WTC11 (cell line): ENCODE data around the gene PPP1R12B. TPM values are rescaled to one million over a fixed set of nuclear protein-coding genes. Genes with fewer than 3 reads are reported as not detected.
"Not testable (repeated sequence)": the region's sequence is repeated elsewhere in the genome, so short reads cannot be mapped to it uniquely, and the experiment has no call there.

Experiments used
- ATAC-seq: fragments of 200-7000 bp; cut with Tn5 transposase; 2 replicates; pipeline ENCODE4 v1.10.0; 2021; ENCODE audit warnings: mild to moderate bottlenecking, moderate library complexity
- CTCF ChIA-PET: fragments of 300-600 bp; sonication (Branson Sonifier 250); formaldehyde crosslinking; loops from one replicate; lab custom pipeline; 2021; ENCODE audit warnings: antibody characterized with exemption; lab: Charles Lee
- POLR2A ChIA-PET: fragments of 350-600 bp; sonication (Branson Sonifier 250); formaldehyde crosslinking; loops from one replicate; lab custom pipeline; 2021; ENCODE audit warnings: antibody characterized with exemption; lab: Charles Lee
- DNase-seq: peaks from one replicate; pipeline ENCODE4 v3.0.0; 2021; ENCODE audit warnings: low spot score
- H3K27ac Mint-ChIP-seq: 2 replicates; pipeline ENCODE4 v1.8.0; 2021; ENCODE audit warnings: mixed read lengths
- H3K27me3 Mint-ChIP-seq: 2 replicates; pipeline ENCODE4 v1.8.0; 2021; ENCODE audit warnings: low read depth, mild to moderate bottlenecking, moderate library complexity, mixed read lengths
- H3K36me3 Mint-ChIP-seq: 2 replicates; pipeline ENCODE4 v1.8.0; 2021; ENCODE audit warnings: mixed read lengths
- H3K4me1 Mint-ChIP-seq: 2 replicates; pipeline ENCODE4 v1.8.0; 2022; ENCODE audit warnings: mixed read lengths
- H3K4me3 Mint-ChIP-seq: 2 replicates; pipeline ENCODE4 v1.8.0; 2021; ENCODE audit warnings: mild to moderate bottlenecking, moderate library complexity, mixed read lengths
- H3K9me3 Mint-ChIP-seq: 2 replicates; pipeline ENCODE4 v1.8.0; 2021; ENCODE audit warnings: mixed read lengths
- ATF1 ChIP-seq: sonication (generic); formaldehyde crosslinking; IDR thresholded peaks from 2 replicates; pipeline ENCODE4 v1.8.1; 2023; ENCODE audit warnings: mild to moderate bottlenecking, moderate library complexity, missing genetic modification reagents
- CREM ChIP-seq: sonication (generic); formaldehyde crosslinking; IDR thresholded peaks from 2 replicates; pipeline ENCODE4 v1.8.1; 2022; ENCODE audit warnings: mild to moderate bottlenecking, missing genetic modification reagents, moderate library complexity
- ELF4 ChIP-seq: sonication (generic); formaldehyde crosslinking; IDR thresholded peaks from 2 replicates; pipeline ENCODE4 v1.8.1; 2022; ENCODE audit warnings: low read depth, mild to moderate bottlenecking, moderate library complexity, missing genetic modification reagents
- IRF2 ChIP-seq: sonication (generic); formaldehyde crosslinking; IDR thresholded peaks from 2 replicates; pipeline ENCODE4 v1.8.0; 2022; ENCODE audit warnings: low read depth, missing genetic modification reagents, borderline replicate concordance
- MLX ChIP-seq: sonication (generic); formaldehyde crosslinking; IDR thresholded peaks from 2 replicates; pipeline ENCODE4 v1.8.1; 2023; ENCODE audit warnings: mild to moderate bottlenecking, missing genetic modification reagents, moderate library complexity
- SMAD4 ChIP-seq: sonication (generic); formaldehyde crosslinking; IDR thresholded peaks from 2 replicates; pipeline ENCODE4 v1.8.0; 2022; ENCODE audit warnings: mild to moderate bottlenecking, missing genetic modification reagents
- TEAD4 ChIP-seq: sonication (generic); formaldehyde crosslinking; IDR thresholded peaks from 2 replicates; pipeline ENCODE4 v1.8.0; 2022; ENCODE audit warnings: mild to moderate bottlenecking, missing genetic modification reagents
- USF1 ChIP-seq: sonication (generic); formaldehyde crosslinking; IDR thresholded peaks from 2 replicates; pipeline ENCODE4 v1.8.0; 2022; ENCODE audit warnings: mild to moderate bottlenecking, missing genetic modification reagents
- ZNF219 ChIP-seq: sonication (generic); formaldehyde crosslinking; IDR thresholded peaks from 2 replicates; pipeline ENCODE4 v1.8.0; 2023; ENCODE audit warnings: missing genetic modification reagents, mild to moderate bottlenecking, borderline replicate concordance
- ZNF512 ChIP-seq: sonication (generic); formaldehyde crosslinking; IDR thresholded peaks from 2 replicates; pipeline ENCODE4 v1.8.1; 2022; ENCODE audit warnings: missing genetic modification reagents, borderline replicate concordance
- ZNF671 ChIP-seq: fragments of 250-450 bp; sonication (Bioruptor Pico); IDR thresholded peaks from 2 replicates; pipeline ENCODE4 v1.8.0; 2021; ENCODE audit warnings: mild to moderate bottlenecking
- total RNA-seq: library from RNA; stranded (reverse); gene quantifications from 3 replicates; pipeline ENCODE4 v1.2.3, GENCODE V29; 2021
- TF ChIP-seq, protein P1 (sequence below): sonication (generic); formaldehyde crosslinking; IDR thresholded peaks from 2 replicates; pipeline ENCODE4 v1.8.0; 2023; ENCODE audit warnings: missing genetic modification reagents, mild to moderate bottlenecking, borderline replicate concordance

The PPP1R12B gene
- total RNA-seq, 1 experiment from 2014 or later, result 19.2 TPM

DNA sequence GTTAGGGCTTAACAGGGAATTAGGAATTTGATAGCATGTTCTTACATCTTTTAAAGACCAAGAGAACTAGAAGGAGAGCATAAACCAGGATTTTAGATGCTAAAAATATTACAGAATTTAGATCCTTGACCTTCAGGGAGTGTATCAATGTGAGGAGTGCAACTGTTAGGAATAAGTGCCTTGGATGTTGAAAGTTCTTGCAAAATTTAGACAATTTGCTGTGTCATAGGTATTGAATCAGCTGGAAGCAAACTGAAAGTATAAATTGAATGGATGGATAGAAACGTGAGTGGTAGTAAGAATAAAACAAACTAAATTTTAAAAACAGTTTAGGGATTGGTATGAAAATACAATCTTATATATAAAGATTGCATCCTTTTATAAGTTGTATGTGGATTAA, 27.7 kb downstream of the PPP1R12B start:
- H3K4me1 Mint-ChIP-seq, result peaks cover 40% of the 10 kb centered on the region
- H3K27ac Mint-ChIP-seq, result no peak overlapping the region; the same call in 1 of the 2 replicates
- no peak for ATAC-seq
- no peaks in the 10 kb centered on the region; the same call in 1 of the 2 replicates for H3K27me3 Mint-ChIP-seq
- peaks cover 3% of the 10 kb centered on the region; the same call in 1 of the 2 replicates for H3K9me3 Mint-ChIP-seq
- POLR2A ChIA-PET, result no interaction called here
- DNase-seq, result no peak
- TF ChIP-seq MLX (CRISPR knock-in tag), result no peak
- no peak for TF ChIP-seq ZNF512 (CRISPR knock-in tag)
- TF ChIP-seq, all 79 proteins: peak for 0
- Mint-ChIP-seq H3K36me3 (peaks cover 2% of the 10 kb centered on the region; the same call in 1 of the 2 replicates), H3K4me3 (no peak overlapping the region)
- CTCF ChIA-PET, result no interaction called here

DNA sequence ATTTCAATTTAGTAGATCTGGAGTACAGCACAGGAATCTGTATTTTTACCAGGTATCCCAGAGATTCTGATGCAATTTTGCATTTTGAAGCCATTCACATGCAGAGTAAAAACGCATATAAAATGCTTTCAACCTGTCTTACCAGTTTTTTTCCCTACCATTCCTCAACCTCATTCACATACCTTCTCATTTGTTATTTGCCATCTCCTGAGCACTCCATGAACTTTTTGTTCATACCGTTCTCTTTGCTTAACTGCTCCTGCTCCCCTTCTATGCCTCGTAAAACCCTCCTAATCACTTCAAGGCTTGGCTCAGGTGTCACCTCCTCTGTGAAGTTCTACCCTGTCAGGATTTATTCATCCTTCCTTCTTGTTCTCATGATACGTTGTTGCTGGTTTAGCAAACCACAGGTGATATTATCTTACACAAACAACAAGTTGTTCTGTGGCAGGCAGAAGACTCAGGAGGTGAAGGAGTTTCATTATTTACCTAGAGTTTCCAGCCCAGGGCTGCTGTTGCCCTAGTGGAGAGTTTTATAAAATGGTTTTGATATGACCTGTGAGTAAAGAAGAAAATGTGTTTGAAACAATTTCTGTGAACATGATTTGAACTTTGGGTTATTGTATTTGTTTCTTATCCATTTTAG, 31.5 kb downstream of the PPP1R12B start:
- Mint-ChIP-seq H3K27ac (peak overlapping the region; percentile 81), H3K4me3 (peak overlapping the region; percentile 42), H3K4me1 (peaks cover 38% of the 10 kb centered on the region)
- peak; percentile 87 for ATAC-seq
- POLR2A ChIA-PET, H3K36me3 Mint-ChIP-seq, H3K27me3 Mint-ChIP-seq, H3K9me3 Mint-ChIP-seq, CTCF ChIA-PET, DNase-seq: not testable (repeated sequence)

DNA sequence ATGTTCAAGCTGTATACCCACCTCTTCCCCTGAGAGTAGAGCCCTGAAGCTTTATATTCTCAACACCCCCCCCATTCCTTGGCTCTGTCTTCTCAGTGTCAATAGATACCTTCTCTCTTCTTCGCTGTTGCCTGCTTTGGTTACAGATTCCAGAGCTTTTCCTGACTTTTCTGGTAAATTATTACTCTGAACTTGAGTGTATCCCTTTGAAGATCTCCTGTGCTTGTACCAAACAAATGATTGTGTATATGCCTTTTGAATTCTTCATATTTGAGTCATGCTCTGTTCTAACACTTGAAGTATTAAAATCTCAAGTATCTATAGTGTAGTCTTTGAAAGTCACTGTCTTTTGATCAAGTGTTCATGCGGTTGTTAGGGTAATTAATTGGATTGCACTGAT, 32.0 kb downstream of the PPP1R12B start:
- DNase-seq, H3K36me3 Mint-ChIP-seq, ATAC-seq, H3K9me3 Mint-ChIP-seq, H3K27me3 Mint-ChIP-seq, POLR2A ChIA-PET, CTCF ChIA-PET: not testable (repeated sequence)
- H3K27ac Mint-ChIP-seq, result peak overlapping the region; percentile 81
- peak overlapping the region; percentile 42 for H3K4me3 Mint-ChIP-seq
- H3K4me1 Mint-ChIP-seq, result peaks cover 38% of the 10 kb centered on the region

DNA sequence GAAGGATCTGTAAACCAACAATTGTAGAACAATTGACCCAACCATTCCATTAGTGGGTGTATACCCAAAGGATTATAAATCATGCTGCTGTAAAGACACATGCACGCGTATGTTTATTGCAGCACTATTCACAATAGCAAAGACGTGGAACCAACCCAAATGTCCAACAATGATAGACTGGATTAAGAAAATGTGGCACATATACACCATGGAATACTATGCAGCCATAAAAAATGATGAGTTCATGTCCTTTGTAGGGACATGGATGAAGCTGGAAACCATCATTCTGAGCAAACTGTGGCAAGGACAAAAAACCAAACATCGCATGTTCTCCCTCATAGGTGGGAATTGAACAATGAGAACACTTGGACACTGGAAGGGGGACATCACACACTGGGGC, 33.4 kb downstream of the PPP1R12B start:
- H3K27ac Mint-ChIP-seq, POLR2A ChIA-PET, H3K4me3 Mint-ChIP-seq, H3K27me3 Mint-ChIP-seq, ATAC-seq, H3K36me3 Mint-ChIP-seq, H3K9me3 Mint-ChIP-seq, DNase-seq, CTCF ChIA-PET: not testable (repeated sequence)
- peaks cover 37% of the 10 kb centered on the region for H3K4me1 Mint-ChIP-seq

GRCh38 chr1:202395831-202396230, 47.3 kb downstream of the PPP1R12B start:
- CTCF ChIA-PET, H3K4me3 Mint-ChIP-seq, H3K9me3 Mint-ChIP-seq, DNase-seq, H3K27me3 Mint-ChIP-seq, H3K36me3 Mint-ChIP-seq, H3K4me1 Mint-ChIP-seq, POLR2A ChIA-PET, H3K27ac Mint-ChIP-seq, ATAC-seq: not testable (repeated sequence)

DNA sequence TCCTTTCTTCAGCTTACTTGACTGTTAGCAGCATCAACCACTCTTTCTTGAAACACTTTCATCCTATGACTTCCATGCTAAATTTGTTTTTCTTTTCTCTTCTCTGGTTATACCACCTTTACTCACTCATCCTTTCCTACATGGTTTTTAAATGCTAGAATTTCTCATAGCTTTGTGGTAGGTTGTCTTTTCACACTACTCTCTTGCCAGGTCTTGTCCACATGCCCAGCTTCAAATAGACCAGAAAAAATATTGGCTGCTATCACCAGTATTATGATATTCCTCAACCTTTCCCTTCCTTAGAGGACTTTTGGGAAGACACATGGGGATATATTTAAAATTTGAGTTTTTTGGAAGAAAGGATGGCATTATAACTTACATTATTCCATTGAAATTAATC, 48.8 kb downstream of the PPP1R12B start:
- H3K4me3 Mint-ChIP-seq, result no peak overlapping the region
- ATAC-seq, result no peak
- no peaks in the 10 kb centered on the region for H3K27me3 Mint-ChIP-seq
- H3K9me3 Mint-ChIP-seq, result no peaks in the 10 kb centered on the region
- DNase-seq, result no peak
- H3K36me3 Mint-ChIP-seq, result no peaks in the 10 kb centered on the region
- peaks cover 18% of the 10 kb centered on the region for H3K4me1 Mint-ChIP-seq
- POLR2A ChIA-PET, result no interaction called here
- H3K27ac Mint-ChIP-seq, result no peak overlapping the region
- CTCF ChIA-PET, result no interaction called here
- TF ChIP-seq ZNF671 (no peak), CREM (no peak), ATF1 (CRISPR knock-in tag) (no peak), TEAD4 (CRISPR knock-in tag) (no peak), ELF4 (CRISPR knock-in tag) (no peak), SMAD4 (CRISPR knock-in tag) (no peak), IRF2 (no peak), ZNF219 (CRISPR knock-in tag) (no peak), USF1 (no peak)
- TF ChIP-seq, protein P1, sequence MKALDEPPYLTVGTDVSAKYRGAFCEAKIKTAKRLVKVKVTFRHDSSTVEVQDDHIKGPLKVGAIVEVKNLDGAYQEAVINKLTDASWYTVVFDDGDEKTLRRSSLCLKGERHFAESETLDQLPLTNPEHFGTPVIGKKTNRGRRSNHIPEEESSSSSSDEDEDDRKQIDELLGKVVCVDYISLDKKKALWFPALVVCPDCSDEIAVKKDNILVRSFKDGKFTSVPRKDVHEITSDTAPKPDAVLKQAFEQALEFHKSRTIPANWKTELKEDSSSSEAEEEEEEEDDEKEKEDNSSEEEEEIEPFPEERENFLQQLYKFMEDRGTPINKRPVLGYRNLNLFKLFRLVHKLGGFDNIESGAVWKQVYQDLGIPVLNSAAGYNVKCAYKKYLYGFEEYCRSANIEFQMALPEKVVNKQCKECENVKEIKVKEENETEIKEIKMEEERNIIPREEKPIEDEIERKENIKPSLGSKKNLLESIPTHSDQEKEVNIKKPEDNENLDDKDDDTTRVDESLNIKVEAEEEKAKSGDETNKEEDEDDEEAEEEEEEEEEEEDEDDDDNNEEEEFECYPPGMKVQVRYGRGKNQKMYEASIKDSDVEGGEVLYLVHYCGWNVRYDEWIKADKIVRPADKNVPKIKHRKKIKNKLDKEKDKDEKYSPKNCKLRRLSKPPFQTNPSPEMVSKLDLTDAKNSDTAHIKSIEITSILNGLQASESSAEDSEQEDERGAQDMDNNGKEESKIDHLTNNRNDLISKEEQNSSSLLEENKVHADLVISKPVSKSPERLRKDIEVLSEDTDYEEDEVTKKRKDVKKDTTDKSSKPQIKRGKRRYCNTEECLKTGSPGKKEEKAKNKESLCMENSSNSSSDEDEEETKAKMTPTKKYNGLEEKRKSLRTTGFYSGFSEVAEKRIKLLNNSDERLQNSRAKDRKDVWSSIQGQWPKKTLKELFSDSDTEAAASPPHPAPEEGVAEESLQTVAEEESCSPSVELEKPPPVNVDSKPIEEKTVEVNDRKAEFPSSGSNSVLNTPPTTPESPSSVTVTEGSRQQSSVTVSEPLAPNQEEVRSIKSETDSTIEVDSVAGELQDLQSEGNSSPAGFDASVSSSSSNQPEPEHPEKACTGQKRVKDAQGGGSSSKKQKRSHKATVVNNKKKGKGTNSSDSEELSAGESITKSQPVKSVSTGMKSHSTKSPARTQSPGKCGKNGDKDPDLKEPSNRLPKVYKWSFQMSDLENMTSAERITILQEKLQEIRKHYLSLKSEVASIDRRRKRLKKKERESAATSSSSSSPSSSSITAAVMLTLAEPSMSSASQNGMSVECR (CRISPR knock-in tag), result no peak
